Ascending aorta (tissue), 2 donors: Measurements from ENCODE around the gene GSTM4. TPM values are rescaled to one million over a fixed set of nuclear protein-coding genes. Genes with fewer than 3 reads are reported as not detected.

Source experiments
- DNase-seq, 2 donors: peaks; one replicate each; pipeline ENCODE4 v3.0.0-alpha.2; 2019; ENCODE audit warnings: low spot score in 2 of 2
- H3K27ac ChIP-seq, 2 donors: fragments of 200-600 bp; sonication (generic); one replicate each; pipeline ENCODE4 v1.5.1; 2016 to 2017; ENCODE audit warnings: mild to moderate bottlenecking in 1 of 2
- H3K27me3 ChIP-seq: fragments of 200-600 bp; sonication (generic); one replicate; pipeline ENCODE4 v1.5.1; 2017
- H3K36me3 ChIP-seq, 2 donors: fragments of 200-600 bp; sonication (generic); one replicate each; pipeline ENCODE4 v1.5.1; 2016
- H3K4me1 ChIP-seq, 2 donors: fragments of 200-600 bp; sonication (generic); one replicate each; pipeline ENCODE4 v1.5.1; 2016 to 2017; ENCODE audit warnings: mild to moderate bottlenecking in 1 of 2
- H3K4me3 ChIP-seq, 2 donors: fragments of 200-600 bp; sonication (generic); one replicate each; pipeline ENCODE4 v1.5.1; 2016 to 2017; ENCODE audit warnings: mild to moderate bottlenecking in 1 of 2
- H3K9me3 ChIP-seq, 2 donors: fragments of 200-600 bp; sonication (generic); one replicate each; pipeline ENCODE4 v1.5.1; 2016
- intact Hi-C: fragments of 100-400 bp; cut with DNase I; formaldehyde crosslinking; loops from one replicate; pipeline ENCODE4 v1.15.1; 2023
- total RNA-seq: library from RNA; depleted of rRNA; stranded (reverse); fragments of >200 nt; gene quantifications from one replicate; pipeline ENCODE4 v1.1.0, GENCODE V29; 2016
- TF ChIP-seq, protein P1 (sequence below), 3 experiments: fragments of 200-600 bp in 2 of 3; fragments of 450-650 bp in 1 of 3; sonication (generic) in 2 of 3; IDR thresholded peaks; one replicate each; pipeline ENCODE4 v1.5.1; 2016 to 2019; ENCODE audit warnings: antibody characterized with exemption in 3 of 3, mild to moderate bottlenecking in 1 of 3, moderate library complexity in 1 of 3

GSTM4 gene
- total RNA-seq = 27.8 TPM

DNA sequence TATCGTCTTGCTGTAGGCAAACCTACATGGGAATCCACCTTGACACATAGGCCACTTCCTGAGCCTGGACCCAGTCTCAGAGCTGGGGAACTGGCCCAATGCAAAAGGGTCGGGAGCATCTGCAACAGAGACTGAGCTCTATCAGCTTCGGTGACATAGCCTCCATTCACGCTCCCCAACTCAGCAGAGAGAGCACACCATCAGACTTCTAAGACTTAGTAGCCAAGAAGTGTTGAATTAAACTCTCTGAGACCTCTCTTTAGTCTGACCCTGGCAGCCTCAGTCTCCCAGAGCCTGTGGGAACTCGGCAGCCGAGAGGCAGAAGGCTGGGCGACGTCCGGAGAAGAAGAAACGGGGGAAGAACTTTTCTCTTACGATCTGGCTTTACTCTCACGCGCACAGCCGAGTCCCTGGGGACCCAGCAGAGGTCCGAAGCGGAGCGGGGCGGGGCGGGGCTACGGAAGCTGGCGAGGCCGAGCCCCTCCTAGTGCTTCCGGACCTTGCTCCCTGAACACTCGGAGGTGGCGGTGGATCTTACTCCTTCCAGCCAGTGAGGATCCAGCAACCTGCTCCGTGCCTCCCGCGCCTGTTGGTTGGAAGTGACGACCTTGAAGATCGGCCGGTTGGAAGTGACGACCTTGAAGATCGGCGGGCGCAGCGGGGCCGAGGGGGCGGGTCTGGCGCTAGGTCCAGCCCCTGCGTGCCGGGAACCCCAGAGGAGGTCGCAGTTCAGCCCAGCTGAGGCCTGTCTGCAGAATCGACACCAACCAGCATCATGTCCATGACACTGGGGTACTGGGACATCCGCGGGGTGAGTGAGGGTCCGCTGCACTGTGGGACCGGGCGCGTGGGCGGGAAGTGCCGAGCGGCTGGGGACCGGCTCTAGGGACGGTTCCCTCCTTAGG lies at the start of gene GSTM4:
TSS of gene GSTM4 (plus strand) at position 485 of the 905 bp plus-strand sequence. CDS start at position 776, 291 bp downstream.
- H3K36me3 ChIP-seq = peaks cover 0 to 7% of the 10 kb centered on the region in 2 donors
- TF ChIP-seq, protein P1, sequence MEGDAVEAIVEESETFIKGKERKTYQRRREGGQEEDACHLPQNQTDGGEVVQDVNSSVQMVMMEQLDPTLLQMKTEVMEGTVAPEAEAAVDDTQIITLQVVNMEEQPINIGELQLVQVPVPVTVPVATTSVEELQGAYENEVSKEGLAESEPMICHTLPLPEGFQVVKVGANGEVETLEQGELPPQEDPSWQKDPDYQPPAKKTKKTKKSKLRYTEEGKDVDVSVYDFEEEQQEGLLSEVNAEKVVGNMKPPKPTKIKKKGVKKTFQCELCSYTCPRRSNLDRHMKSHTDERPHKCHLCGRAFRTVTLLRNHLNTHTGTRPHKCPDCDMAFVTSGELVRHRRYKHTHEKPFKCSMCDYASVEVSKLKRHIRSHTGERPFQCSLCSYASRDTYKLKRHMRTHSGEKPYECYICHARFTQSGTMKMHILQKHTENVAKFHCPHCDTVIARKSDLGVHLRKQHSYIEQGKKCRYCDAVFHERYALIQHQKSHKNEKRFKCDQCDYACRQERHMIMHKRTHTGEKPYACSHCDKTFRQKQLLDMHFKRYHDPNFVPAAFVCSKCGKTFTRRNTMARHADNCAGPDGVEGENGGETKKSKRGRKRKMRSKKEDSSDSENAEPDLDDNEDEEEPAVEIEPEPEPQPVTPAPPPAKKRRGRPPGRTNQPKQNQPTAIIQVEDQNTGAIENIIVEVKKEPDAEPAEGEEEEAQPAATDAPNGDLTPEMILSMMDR (IDR thresholded peaks at IDR 0.05) = no peak
- no peaks in the 10 kb centered on the region for H3K27me3 ChIP-seq
- intact Hi-C loops = loop anchor here (1.0 kb wide), 1 partner anchor 12 kb away; the partner anchor contains the start of gene GSTM2
- no peaks in the 10 kb centered on the region for H3K9me3 ChIP-seq
- DNase-seq = peak; percentile 39 to 93
- H3K4me3 ChIP-seq = peak within 1 kb of the TSS; percentile 62 to 79
- peak within 1 kb of the TSS; percentile 84 to 94 for H3K27ac ChIP-seq
- H3K4me1 ChIP-seq = peaks cover 7 to 13% of the 10 kb centered on the region in 2 donors

DNA sequence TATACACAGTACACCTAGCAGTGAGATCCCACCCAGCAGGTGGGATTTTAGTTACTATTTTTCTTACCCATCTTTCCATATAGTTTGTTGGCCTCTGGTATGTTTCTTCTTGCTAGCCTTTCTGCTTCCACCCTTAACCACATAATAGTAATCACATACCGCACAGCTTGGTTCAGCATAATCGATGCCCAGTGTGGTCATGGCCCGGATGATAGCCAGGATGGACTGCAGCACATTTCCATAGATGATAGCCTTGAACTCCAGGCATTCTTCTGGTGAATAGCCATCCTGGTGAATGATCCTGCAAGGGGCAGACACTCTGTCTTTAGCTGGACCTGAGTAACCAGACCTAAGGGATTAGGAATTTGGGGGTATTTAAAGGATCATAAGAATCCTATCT lies 46.0 kb upstream of the GSTM4 start:
- H3K4me3 ChIP-seq = no peak overlapping the region
- intact Hi-C loops = no loop called here

DNA sequence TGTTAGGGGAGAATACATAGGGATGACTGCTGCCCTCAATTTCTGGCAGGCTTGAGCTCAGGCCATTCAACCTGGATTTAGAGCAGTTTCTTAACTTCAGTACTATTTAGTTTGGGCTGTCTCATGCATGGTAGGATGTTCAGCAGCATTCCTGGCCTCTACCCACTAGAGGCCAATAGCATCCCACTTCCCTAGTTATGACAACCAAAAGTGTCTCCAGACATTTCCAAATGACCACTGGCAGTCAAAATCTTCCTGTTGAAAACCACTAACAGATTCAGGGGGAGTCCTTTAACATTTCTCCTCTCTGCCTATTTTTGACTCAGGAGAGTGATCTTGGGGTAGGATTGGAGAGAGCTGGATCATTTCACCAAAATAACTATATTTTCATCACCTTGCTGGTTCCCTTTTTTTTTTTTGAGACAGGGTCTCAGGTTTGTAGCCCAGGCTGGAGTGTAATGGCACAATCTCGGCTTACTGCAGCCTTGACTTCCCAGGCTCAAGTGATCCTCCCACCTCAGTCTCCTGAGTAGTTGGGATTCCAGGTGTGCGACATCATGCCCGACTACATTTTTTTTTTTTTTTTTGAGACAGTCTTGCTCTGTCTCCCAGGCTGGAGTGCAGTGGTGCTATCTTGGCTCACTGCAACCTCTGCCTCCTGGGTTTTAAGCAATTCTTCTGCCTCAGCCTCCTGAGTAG lies 45.1 kb upstream of the GSTM4 start:
- no peaks in the 10 kb centered on the region for H3K27me3 ChIP-seq
- no peak for DNase-seq
- H3K9me3 ChIP-seq = no peaks in the 10 kb centered on the region
- H3K4me3 ChIP-seq = no peak overlapping the region
- H3K27ac ChIP-seq = no peak overlapping the region
- intact Hi-C loops = no loop called here
- TF ChIP-seq, protein P1 (IDR thresholded peaks at IDR 0.05) = no peak
- no peaks in the 10 kb centered on the region for H3K36me3 ChIP-seq
- no peaks in the 10 kb centered on the region for H3K4me1 ChIP-seq

More for the DNA sequence above, 46.0 kb upstream of the GSTM4 start:
- no peak overlapping the region for H3K27ac ChIP-seq
- H3K9me3 ChIP-seq = no peaks in the 10 kb centered on the region
- DNase-seq = no peak
- no peaks in the 10 kb centered on the region for H3K4me1 ChIP-seq
- H3K36me3 ChIP-seq = no peaks in the 10 kb centered on the region
- TF ChIP-seq, protein P1 (IDR thresholded peaks at IDR 0.05) = no peak
- H3K27me3 ChIP-seq = no peaks in the 10 kb centered on the region

DNA sequence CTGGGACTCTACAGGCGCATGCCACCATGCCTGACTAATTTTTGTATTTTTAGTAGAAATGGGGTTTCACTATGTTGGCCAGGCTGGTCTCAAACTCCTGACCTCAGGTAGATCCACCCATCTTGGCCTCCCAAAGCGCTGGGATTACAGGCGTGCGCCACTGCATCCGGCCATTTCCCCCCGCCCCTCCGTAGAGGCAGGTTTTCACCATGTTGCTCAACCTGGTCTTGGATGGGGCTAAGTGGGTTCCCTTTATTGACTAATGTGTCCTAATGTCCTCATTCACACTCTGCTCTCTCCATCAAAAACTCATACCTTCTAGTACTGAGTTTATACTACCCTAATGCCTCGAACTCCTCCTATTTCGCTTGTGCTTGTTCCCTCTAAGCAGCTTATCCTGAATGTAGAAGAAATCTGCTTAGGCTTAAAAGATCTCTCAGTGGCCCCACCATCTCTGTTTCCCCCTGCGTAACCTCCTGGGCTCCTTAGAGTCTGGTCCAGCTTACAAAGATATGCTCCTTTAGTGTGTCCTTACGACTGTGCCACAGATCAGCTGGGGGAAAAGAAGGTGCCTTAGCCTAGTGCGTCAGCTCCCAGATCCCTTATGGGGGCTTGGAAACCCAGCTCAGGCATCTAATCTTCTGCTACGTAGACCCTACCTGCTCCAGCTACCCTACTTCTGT lies 44.5 kb upstream of the GSTM4 start:
- Histone ChIP-seq H3K27me3 (no peaks in the 10 kb centered on the region), H3K4me1 (no peaks in the 10 kb centered on the region), H3K4me3 (no peak overlapping the region), H3K36me3 (no peaks in the 10 kb centered on the region), H3K9me3 (no peaks in the 10 kb centered on the region), H3K27ac (no peak overlapping the region)
- TF ChIP-seq, protein P1 (IDR thresholded peaks at IDR 0.05) = no peak
- intact Hi-C loops = no loop called here
- DNase-seq = no peak

DNA sequence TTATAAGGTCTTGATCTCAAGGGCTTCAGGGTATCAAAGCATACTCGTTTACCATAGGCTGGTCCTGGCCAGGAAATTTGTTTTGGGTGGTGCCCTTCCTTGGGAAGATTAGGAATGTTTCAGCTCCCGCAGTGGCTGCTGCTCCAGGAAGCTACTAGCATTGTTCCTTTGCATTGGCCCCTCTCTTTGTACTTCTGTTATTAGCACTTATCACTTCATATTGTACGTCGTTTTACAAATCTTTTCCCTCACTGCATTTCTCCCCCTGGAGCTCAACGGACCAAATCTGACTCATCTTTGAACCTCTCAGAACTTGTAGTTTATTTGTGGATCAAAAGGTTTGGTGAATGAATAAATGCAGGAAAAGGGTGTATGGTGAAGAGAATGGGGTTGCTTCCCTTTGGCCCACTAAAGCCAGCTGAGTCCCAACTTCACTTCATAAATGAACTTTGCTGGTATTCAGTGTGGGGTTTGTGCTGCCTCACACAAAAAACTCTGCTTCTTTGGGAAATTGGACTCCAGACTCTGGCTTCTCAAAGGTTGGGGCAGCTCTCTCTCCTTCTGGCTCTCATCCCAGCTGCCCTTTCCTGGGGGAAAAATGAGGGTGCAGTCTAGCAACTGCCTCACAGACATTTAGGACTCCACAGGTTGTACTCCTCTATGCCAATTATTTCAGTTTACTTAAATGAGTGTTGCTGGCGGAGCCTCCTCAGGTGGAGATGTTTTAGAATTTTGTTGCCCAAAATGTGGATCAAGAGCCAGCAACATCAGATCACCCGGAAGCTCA lies 42.3 kb upstream of the GSTM4 start:
- Histone ChIP-seq H3K36me3 (no peaks in the 10 kb centered on the region), H3K27me3 (no peaks in the 10 kb centered on the region), H3K4me1 (no peaks in the 10 kb centered on the region), H3K27ac (no peak overlapping the region), H3K4me3 (no peak overlapping the region), H3K9me3 (no peaks in the 10 kb centered on the region)
- no peak for DNase-seq
- TF ChIP-seq, protein P1 (IDR thresholded peaks at IDR 0.05) = no peak
- intact Hi-C loops = no loop called here
